C4-2B (cell line): Measurements from ENCODE around the gene TBKBP1.

Experiments
- CTCF ChIP-seq: fragments of 450-650 bp; conservative IDR thresholded peaks from 2 replicates; pipeline ENCODE4 v1.5.1; 2017; ENCODE audit warnings: mild to moderate bottlenecking
- ZFX ChIP-seq: fragments of 450-650 bp; IDR thresholded peaks from 2 replicates; pipeline ENCODE4 v1.6.1; 2017

- TF ChIP-seq CTCF: no peak
- no peak for TF ChIP-seq ZFX
Observed at GRCh38 chr17:47711366-47712099, 17.6 kb downstream of the TBKBP1 start.
